AG08396 (cell line): ENCODE data around the gene PHC3.

Experiments
- DNase-seq: peaks from one replicate; pipeline ENCODE4 v3.0.0; 2012; ENCODE audit warnings: low spot score, mixed read lengths

PHC3 gene

DNA sequence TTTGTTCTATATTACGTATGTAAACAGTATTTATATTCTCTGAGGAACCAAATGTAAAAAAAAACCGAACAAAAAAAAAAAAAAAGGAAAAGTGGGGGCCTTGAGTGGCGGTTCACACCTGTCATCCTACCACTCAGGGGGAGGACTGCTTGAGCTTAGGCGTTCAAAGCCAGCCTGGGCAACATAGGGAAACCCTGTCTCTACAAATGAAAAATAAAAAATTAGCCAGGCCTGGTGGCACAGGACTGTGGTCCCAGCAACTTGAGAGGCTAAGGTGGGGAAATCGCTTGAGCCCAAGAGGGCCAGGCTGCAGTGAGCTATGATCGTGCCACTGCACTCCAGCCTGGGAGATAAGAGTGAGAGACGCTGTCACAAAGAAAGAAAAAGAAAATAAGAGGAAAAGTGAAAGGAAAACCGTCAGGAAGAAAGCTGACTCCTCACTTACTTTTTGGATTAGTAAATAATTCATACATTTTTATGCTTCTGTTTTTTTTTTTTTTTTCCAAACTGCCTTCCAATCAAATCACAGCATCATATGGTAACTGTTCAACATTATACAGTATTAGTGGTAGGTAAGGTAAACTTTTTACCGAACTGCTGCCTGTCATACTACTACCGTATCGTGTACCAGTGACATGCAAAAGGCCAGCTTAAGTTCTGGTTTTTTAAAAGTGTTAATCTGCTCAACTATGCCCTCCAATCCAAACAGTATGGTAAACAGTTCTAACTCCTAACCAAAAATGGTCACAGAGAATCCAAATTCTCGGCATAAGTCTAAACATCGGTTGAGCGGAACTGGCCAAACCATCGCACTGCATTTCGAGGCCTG lies 1.2 kb downstream of the PHC3 start:
- no peak for DNase-seq

DNA sequence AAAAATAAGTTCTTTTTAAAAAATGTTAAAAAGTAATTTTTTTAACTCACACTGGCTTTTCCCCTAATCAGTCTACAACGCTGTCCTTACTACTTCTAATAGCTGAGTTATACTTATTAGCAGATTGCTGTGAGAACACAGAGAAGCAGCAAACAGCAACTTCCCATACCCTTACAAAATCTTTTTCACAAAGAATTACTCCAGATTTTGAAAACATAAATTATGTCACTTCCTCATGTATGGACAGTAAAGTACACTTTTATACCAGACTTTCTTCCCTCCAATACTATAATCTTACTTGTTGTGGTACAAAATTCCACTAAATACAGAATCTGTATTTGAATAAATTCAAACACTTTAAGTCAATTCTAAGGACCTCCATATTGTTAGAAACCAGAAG lies 2.1 kb downstream of the PHC3 start:
- DNase-seq: no peak

DNA sequence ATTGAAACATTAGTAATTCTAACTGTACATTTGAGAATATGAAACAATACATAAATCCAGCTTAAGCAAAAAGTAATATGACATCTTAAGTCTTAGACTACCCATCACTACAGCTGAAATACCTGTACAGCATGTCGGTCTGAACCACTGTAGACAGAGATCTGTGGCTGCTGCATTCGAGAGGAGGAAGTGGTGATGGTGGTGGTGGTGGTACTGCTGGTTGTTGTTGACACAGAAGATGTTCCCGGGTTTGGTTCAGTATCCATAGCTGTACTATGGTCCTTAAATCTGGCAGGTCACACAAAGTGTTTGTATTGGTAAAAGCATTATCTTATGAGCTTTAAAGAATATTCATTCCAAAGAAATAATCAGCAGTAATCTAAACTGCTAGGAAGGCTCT lies 2.9 kb downstream of the PHC3 start:
- no peak for DNase-seq

DNA sequence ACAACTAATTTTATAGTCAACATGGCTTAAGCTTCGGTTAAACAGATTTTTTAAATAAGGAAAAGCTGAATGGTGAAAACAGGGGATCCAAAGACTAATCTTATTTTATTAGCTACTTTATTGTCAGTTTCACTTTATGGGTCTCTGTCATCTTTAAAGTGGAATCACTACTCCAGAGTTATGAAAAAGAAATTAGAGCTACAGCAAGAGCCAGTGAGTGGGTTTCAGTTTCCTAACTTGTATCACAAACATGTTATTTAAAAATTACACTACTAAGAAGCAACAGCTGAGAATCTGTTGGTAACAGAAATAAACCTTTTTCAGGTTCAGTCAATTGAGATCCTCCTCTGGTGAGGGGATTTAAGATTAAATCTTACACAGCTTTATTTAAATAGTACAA lies 10.0 kb downstream of the PHC3 start:
- no peak for DNase-seq

DNA sequence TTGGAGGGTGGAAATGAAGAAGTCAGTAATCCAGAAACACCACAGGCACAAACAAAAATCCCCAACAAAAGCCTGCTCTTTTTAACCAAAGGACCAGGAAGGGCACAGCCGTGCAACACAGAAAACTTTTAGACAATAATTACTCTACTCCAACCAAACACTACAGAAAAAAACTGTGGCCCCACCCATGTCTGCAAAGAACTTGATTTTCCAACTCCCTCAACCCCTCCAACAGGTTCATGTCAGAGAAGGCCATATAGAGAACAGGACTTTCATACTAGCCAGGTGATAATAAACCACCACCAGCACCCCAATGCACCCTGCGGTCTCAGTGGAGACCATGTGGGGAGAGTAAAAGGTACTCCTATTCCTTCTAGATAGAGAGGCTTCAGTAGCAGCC lies 16.8 kb downstream of the PHC3 start:
- no peak for DNase-seq

DNA sequence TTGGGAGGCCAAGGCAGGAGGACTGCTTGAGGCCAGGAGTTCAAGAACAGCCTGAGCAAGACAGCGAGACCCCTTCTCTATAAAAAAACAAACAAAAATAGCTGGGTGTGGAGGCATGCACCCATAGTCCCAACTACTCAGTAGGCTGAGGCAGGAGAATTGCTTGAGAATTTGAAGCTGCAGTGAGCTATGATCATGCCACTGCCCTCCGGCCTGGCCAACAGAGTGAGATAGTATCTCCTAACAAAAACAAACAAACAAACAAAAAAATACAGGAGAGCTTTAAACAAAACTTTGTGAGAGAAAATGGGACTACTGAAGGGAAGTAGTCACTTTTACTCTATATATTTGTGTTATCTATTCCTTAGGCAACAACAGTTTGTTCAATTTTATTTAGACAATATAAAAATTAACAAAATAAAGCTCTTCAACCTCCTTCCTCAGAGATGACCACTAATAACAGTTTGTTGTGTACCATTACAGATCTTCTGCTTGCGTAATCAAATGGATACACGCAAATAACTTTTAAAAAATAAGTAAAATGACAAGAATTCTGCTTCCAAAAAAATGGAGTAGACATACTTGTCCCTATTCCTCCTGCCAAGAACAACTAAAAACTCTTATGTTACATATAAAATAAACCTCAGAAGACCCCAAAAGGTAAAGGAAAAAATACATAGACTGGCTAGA lies 17.4 kb downstream of the PHC3 start:
- no peak for DNase-seq

DNA sequence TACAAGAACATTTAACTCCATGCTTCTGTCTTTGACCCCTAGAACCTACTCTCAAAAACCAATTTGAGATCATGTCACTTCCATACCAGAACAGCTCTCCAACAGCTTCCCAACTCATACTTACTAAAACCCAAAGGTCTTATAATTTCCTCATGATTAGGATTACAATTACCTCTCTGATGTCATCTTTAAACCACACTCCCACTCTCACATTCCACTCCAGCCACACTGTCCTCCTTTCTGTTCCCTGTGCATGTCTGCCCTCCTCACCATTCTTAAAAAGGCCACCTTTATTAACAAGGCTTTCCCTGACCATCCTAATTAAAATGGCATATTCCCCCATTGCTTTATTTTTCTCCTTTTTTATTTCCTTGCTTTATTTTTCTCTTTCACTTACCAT lies 18.9 kb downstream of the PHC3 start:
- no peak for DNase-seq

DNA sequence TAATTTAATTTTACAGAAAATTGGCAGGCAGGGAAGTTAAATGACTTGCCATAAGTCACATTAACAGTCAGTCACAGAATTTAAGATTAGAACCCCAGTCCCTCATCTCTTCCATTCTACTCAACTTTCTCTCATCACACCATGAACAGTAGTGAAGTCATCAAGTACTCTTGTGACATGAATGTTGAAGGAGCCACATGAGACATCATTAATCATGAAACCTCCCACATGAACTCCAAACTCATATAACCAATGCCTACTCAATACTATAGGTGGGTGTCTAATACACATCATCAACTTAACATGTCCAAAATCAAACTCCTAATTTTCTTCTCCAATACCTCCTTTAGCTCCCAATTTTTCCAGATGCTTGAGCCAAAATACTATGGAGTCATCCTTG lies 19.5 kb downstream of the PHC3 start:
- no peak for DNase-seq

DNA sequence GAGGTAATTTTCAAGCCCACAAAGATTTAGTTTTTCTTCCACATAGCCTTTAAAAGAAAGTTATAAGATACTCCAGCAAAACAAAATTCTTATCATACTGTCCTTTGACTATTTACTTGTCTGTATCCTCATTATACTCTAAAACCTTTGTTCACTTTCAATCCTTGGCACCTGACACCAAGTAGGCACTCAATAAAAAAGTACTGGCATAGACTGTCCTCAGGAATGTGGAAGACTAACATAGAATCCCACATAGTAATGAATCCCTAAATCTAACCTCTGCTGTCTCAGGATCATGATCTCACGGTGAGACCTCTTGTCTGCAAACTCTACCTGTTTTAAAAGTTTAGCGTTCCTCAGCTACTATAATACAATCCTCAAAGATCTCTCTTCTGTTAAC lies 21.6 kb downstream of the PHC3 start:
- no peak for DNase-seq

DNA sequence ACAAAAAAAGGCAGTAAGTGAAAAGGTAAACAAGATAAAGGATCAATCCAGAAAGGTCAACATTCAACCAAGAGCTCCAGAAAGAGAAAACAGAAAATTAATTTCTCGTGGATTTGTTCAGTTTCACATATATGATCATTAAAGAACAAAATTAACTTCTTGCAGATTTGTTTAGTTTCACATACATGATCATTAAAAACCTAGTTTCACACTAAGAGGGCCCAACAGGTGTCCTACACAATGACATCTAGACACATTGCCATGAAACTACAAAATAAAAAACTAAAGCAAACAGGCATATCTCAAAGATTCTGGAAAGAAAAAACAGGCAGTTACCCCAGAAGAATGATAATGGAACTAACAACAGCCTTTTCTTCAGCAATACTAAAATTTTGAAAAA lies 22.1 kb downstream of the PHC3 start:
- DNase-seq: no peak

DNA sequence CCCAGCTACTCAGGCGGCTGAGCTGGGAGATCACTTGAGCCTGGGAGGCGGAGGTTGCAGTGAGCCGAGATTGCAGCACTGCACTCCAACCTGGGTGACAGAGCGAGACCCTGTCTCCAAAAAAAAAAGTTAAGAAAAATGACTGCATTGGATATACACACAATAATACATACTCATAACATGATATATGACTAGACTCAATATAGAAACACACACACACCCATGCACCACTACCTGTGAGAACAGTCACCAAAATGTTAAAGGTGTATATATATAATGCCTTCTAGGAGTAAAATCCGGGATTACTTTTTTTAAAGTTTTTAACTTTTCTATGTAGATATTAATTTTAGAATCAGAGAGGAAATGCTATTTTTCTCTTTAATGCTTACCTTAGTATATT lies 25.9 kb downstream of the PHC3 start:
- no peak for DNase-seq

DNA sequence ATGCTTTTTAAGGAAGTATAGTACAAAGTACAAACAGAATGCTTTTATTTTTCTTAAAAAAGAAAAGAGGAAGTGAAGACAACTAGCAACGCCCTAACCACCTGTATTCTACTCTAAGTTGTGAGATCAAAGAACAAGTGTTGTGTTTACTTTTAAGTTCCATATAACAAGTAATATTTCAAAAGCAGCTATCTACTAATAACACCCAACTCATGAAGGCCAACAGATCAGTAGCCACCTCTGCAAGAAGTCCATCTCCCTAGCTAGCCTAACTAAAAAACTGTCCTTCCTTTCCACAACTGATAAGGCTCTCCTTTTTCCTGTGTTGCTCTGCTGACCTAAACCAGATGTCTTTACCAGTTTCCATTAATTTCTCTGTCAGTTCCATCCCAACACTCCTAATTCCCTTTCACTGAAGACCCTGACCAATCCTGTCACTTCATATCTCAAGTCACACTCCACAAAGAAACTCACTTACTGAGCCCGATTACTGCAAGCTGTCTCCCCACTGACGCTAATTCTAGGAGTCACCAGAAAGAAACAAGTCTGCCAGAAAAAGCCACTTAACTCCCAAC lies 26.9 kb downstream of the PHC3 start:
- DNase-seq: no peak

DNA sequence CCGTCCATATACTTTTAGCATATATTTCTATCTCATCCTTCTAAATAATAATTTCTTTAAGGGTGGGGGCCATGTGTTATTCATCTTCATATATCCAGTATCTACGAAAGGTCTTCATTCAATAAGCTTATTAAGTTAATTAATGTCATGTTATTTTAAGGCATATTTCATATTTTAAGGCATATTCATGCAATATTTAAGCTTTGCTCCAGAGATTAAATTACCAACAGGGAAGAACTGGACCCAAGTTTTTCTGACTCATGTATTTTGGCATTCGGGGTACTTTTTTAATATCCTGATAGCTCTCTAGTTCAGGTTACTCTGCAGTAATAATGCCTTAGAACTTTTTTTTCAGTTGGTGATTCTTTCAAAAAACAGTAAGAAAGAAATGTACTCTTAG lies 27.4 kb downstream of the PHC3 start:
- no peak for DNase-seq

DNA sequence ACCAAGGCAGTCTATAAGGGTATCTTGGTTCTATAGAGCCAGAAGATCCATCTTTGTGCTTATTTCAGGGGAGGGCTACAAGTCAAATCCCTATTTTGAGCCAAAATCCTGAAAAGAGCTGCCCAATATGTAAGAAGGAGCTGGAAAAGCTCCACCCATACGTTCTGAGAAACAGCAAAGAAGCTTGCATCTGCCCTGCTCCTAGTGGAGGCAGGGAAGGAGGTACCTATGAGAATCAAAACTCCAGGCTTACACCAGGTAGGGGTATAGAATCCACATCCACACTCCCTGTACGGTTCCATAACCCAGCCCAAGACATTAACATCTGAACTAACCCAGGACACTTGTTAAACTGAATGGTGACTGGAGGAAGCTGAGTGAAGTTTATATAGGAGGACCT lies 30.0 kb downstream of the PHC3 start:
- no peak for DNase-seq

DNA sequence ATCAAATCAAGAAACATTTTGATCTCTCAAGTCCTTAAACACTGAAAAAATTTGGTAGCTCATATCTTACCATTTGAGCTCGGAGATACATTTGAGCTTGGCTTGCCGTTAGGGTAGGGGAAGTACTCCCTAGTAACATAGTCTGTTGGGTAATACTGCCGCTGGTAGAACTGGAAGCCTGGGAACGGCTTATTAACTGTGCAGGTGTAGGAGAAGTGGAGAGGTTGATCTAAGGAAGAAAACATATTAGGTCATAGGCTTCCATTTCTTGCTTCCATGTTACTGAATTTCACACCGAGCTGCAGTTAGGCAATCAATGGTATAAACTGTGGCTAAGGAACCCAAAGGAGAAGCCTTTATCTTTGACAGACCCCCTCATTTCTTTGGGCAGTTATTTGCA lies 32.5 kb downstream of the PHC3 start:
- DNase-seq: no peak

DNA sequence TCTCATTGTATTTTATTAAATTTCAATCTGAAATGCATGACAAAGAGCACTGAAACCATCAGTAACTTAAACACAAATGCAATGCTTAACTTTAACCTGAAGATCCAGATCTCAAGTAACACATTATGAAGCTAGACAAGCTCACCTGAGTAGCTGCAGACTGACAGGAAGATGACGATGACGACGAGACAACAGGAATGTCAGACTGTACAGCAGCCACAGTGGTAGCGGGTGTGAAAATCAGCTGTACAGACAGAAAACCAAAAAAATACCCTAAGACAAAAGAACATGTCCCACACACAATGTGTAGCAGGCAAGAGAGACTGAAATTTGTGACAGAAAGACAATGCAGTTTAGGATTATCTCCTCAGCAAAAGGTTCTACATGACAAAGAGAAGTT lies 36.3 kb downstream of the PHC3 start:
- DNase-seq: no peak

DNA sequence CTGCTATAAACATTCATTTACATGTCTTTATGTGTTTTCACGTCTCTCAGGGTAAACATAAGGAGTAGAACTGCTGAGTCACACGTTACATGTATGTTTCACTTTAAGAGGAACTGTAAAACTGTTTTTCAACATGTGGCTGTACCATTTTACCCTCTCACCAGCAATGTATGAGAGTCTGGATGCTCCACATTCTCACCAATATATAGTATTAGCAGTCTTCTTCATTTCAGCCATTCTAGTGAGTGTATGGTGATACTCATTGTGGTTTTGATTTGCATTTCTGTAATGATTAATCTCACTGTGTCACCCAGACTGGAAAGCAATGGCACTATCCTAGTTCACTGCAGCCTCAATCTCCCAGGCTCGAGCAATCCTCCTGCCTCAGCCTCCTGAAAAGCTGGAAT lies 37.1 kb downstream of the PHC3 start:
- no peak for DNase-seq

DNA sequence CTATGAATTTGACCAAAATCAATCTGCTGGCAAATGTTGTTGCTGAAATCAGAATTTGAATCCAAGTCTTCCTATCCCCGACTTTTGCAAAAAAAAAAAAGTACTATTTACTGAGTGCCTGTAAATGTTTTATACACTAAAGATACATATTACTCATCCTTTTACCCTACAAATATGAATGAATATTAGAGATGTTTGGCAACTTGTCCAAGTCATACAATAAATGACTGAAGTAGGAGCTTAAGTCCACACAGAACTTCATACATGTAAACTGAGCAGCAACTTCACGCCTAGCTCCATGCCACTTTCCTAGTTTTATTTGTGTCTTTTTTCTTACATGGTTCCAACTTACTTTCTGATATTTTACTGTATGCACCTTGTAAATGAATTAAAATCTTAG lies 39.2 kb downstream of the PHC3 start:
- DNase-seq: no peak

DNA sequence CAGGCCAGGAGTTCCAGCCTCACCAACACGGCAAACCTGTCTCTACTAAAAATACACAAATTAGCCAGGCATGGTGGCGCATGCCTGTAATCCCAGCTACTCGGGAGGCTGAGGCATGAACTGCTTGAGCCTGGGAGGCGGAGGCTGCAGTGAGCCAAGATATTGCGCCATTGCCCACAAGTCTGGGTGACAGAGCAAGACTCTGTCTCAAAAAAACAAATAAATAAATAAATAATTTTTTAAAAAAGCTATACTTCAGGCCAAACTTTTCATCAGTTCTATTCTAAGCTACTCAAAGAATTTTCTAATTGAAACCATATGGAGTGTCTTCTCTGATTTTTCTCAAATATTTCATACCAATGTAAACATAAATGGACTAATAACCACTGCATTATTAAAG lies 43.5 kb downstream of the PHC3 start:
- DNase-seq: no peak

DNA sequence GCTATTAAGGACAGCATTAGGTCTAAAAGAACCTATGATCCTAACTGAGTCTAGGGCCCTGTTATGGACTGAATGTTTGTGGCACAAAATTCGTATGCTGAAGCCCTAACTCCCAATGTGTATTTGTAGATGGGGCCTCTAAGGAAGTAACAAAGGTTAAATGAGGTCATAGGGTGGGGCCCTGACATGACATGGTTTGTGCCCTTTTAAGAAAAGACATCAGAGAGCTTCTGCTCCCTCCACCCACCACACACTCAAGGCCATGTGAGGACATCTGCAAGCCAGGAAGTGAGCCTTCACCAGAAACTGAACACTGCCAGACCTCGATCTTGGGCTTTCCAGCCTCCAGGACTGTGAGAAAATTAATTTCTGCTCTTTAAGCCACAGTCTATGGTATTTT lies 49.2 kb downstream of the PHC3 start:
- no peak for DNase-seq

DNA sequence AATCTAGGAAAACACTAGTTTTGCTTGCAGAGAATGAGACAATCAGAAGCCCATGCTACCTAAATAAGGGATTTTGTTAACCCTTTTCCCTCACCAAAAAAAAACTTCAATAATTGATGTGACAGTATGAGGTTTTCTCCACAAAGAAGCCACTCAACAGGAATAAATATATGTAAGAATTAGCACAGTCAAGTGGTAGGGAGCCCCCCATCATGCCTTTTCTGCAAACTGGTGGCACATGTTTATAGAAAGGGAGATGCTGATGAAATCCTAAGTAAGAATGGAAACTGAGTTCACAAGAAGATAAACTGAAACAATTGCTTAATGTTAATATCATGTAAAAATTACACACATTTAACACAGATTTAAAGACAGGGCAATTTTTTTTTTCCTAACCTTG lies 51.0 kb downstream of the PHC3 start:
- DNase-seq: no peak

DNA sequence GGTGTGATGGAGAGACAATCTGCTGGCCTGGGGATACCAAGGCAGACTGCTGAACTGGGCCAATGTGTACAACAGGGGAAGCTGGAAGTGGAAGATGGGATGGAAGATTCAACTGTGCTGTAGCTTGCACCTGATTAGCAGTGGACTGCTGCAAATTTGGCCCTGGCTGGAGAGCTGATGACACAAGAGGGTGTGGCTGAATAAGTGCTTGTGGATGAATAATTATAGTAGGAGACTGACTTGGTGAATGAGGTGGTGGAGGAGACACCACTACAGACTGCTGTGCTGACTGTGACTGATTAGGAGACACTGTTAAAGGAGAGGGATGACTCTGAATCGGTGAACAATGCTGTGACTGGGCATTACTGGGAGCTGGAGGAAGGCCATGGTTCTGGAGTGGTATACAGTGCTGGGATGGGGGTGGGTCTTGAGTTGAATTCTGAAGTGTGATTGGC lies 52.5 kb downstream of the PHC3 start:
- peak; percentile 18 for DNase-seq

DNA sequence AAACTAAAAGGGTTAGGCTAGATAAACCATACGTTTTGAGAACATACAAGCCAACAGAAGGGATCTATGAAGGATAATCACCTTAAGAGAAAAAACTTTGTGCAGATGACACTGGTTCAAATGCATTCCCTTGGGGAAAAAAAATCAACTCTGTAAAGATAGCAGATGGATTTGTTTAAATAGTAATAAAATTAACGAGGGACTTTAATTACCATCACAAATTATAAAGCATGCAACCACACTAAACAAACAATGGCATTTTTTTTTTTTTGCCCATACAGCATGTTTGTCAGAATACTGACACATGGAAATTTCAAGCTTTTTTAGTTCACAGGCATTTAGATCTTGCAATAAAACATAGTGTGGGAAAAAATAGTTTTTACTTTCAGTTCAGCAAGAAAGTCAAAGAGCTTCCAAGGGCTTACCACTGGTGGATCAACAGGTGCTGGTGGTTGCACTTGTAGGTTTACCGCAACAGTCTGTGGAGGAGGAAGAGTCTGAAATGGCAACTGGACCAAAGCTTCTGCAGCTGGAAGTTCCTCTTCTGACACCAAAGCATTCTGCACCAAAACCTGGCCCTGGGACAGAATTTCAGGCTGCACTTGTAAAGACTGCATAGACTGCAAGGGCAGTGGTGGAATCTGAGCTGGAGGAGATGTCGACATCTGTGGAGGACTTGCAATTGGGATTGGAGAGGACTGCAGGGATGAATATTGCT lies 53.1 kb downstream of the PHC3 start:
- DNase-seq: no peak
